GM23248 (cell line): ENCODE data around the gene PLIN5.

ENCODE experiments used
- EZH2 ChIP-seq: fragments of 200-600 bp; sonication (generic); IDR thresholded peaks from 2 replicates; pipeline ENCODE4 v1.6.1; 2018; ENCODE audit warnings: antibody characterized with exemption, mild to moderate bottlenecking; ENCODE audit not compliant: insufficient read depth, poor library complexity, severe bottlenecking
- EZH2phosphoT487 ChIP-seq: fragments of 200-600 bp; sonication (generic); IDR thresholded peaks from 2 replicates; pipeline ENCODE4 v1.6.1; 2018; ENCODE audit warnings: antibody characterized with exemption, moderate library complexity, mild to moderate bottlenecking, low read depth; ENCODE audit not compliant: insufficient read depth

GRCh38 chr19:4547303-4548237, 12.5 kb upstream of the PLIN5 start:
- no peak for TF ChIP-seq EZH2
- no peak for TF ChIP-seq EZH2phosphoT487
